Ovary (tissue), 9 donors: Measurements from ENCODE around the gene EIF2B2. TPM values are rescaled to one million over a fixed set of nuclear protein-coding genes. Genes with fewer than 3 reads are reported as not detected.

Source experiments
- DNase-seq, 5 donors: peaks; one replicate each; pipeline ENCODE4 v3.0.0-alpha.2; 2019 to 2020
- H3K27ac ChIP-seq, 2 donors: fragments of 200-600 bp; one replicate each; pipeline versions ENCODE4 v1.5.1 to v1.8.0; 2019 to 2022
- H3K27me3 ChIP-seq: fragments of 200-600 bp; one replicate; pipeline ENCODE4 v1.8.0; 2022
- H3K36me3 ChIP-seq: fragments of 200-600 bp; sonication (generic); one replicate; pipeline ENCODE4 v1.5.1; 2019
- H3K4me1 ChIP-seq: one replicate; pipeline ENCODE4 v1.8.1; 2013; ENCODE audit warnings: mild to moderate bottlenecking, moderate library complexity; ENCODE audit not compliant: insufficient read depth
- H3K4me3 ChIP-seq: fragments of 200-600 bp; sonication (generic); one replicate; pipeline ENCODE4 v1.5.1; 2017
- H3K9me3 ChIP-seq, 2 donors: fragments of 200-600 bp in 1 of 2; sonication (generic) in 1 of 2; one replicate each; pipeline versions ENCODE4 v1.5.1 to v1.8.1; 2013 to 2019; ENCODE audit warnings: mild to moderate bottlenecking in 1 of 2, moderate library complexity in 1 of 2
- CTCF ChIP-seq, 3 donors: fragments of 450-650 bp in 2 of 3; fragments of 200-600 bp in 1 of 3; IDR thresholded peaks; one replicate each; pipeline versions ENCODE4 v1.5.1 to v1.8.0; 2016 to 2022; ENCODE audit warnings: antibody characterized with exemption in 3 of 3, mild to moderate bottlenecking in 1 of 3
- EP300 ChIP-seq: sonication (generic); formaldehyde crosslinking; IDR thresholded peaks from one replicate; pipeline ENCODE4 v1.6.1; 2017; ENCODE audit warnings: antibody characterized with exemption
- POLR2A ChIP-seq: fragments of 450-650 bp; IDR thresholded peaks from one replicate; pipeline ENCODE4 v1.6.1; 2017; ENCODE audit warnings: antibody characterized with exemption, mild to moderate bottlenecking, moderate library complexity
- WGBS, 3 donors: extraction: QIAGEN DNeasy Blood & Tissue Kit in 1 of 3; methylation state at CpG; one replicate each; pipeline versions ENCODE4 v1.1.5 to v1.1.7; 2013 to 2017; 5-methylcytosine and 5-hydroxymethylcytosine counted together
- intact Hi-C, 4 donors: fragments of 100-400 bp; cut with DNase I; formaldehyde crosslinking; loops; one replicate each; pipeline versions ENCODE4 v1.11.0 to v1.15.1; 2022 to 2023
- polyA plus RNA-seq, 2 donors: library from polyadenylated mRNA; stranded (reverse); fragments of 200-250 nt in 1 of 2; fragments of 350-450 nt in 1 of 2; fragmentation: Illumina TruSeq in 1 of 2; extraction: RNeasy Lipid Tissue Mini Kit (QIAGEN cat#74804) in 1 of 2; gene quantifications; one replicate each; pipeline ENCODE4 v1.2.3, GENCODE V29; 2013 to 2014
- total RNA-seq, 7 donors: library from RNA; depleted of rRNA in 2 of 7; stranded (reverse); fragments of >200 nt in 2 of 7; fragmentation: NEBNext Ultra II Directional in 3 of 7; extraction: Animal tissue kit (Norgen Biotek cat#: 25700) in 3 of 7; gene quantifications; one replicate each; pipeline versions ENCODE4 v1.1.0 to v1.2.4, GENCODE V29; 2016 to 2023
- donor health status: DM: no; HTN: no; CAD: no; lungs with moderate emphysema.
- donor health status: DM: no; HTN: no; CAD: no.
- donor health status: Bipolar disorder and iron deficiency.
- donor health status: DM: yes; HTN: yes; CAD: no.
- donor health status: DM: no; HTN: no; CAD: no.
- donor health status: DM: yes; HTN: yes; CAD: no.

EIF2B2 gene
- total and polyA plus RNA-seq, 9 donors: 8.8 to 59.9 (median 30.6) TPM

- TF ChIP-seq EP300: no peak
- TF ChIP-seq POLR2A: no peak
- TF ChIP-seq CTCF (IDR thresholded peaks at IDR 0.05): no peak
- no peaks in the 10 kb centered on the region for H3K9me3 ChIP-seq
- intact Hi-C loops: no loop called here
Observed at GRCh38 chr14:74975059-74975810, 27.5 kb upstream of the EIF2B2 start.

GRCh38 chr14:74976264-74977113 lies 26.2 kb upstream of the EIF2B2 start:
- Histone ChIP-seq H3K9me3 (no peaks in the 10 kb centered on the region), H3K4me3 (no peak overlapping the region), H3K4me1 (peaks cover 6% of the 10 kb centered on the region), H3K36me3 (no peaks in the 10 kb centered on the region), H3K27me3 (no peaks in the 10 kb centered on the region), H3K27ac (no peak overlapping the region)
- TF ChIP-seq EP300: no peak
- no peak for TF ChIP-seq CTCF (IDR thresholded peaks at IDR 0.05)
- TF ChIP-seq POLR2A: no peak
- no peak for DNase-seq
- 81 to 84% (median 81%) methylated on average over 11 of the region's 11 CpGs for whole genome bisulfite sequencing, 3 donors
- intact Hi-C loops: no loop called here

More at GRCh38 chr14:74975059-74975810, 27.5 kb upstream of the EIF2B2 start:
- Histone ChIP-seq H3K27me3 (no peaks in the 10 kb centered on the region), H3K27ac (no peak overlapping the region), H3K36me3 (no peaks in the 10 kb centered on the region), H3K4me1 (peaks cover 3% of the 10 kb centered on the region), H3K4me3 (no peak overlapping the region)
- 37 to 41% (median 40%) methylated on average over 12 of the region's 12 CpGs for WGBS, 3 donors
- DNase-seq: peak; percentile 51 to 85 (median 76)

- Histone ChIP-seq H3K4me3 (no peak overlapping the region), H3K36me3 (no peaks in the 10 kb centered on the region), H3K27me3 (no peaks in the 10 kb centered on the region), H3K9me3 (no peaks in the 10 kb centered on the region), H3K27ac (no peak overlapping the region), H3K4me1 (peaks cover 6% of the 10 kb centered on the region)
- TF ChIP-seq EP300 (no peak), POLR2A (no peak), CTCF (IDR thresholded peaks at IDR 0.05) (no peak)
- intact Hi-C loops: no loop called here
- DNase-seq: no peak
- 84 to 85% (median 85%) methylated on average over 12 of the region's 12 CpGs for WGBS, 3 donors
Observed at GRCh38 chr14:74977164-74977900, 25.4 kb upstream of the EIF2B2 start.

GRCh38 chr14:74977901-74978385 lies 24.8 kb upstream of the EIF2B2 start:
- WGBS, 3 donors: 55 to 71% (median 56%) methylated on average over 6 of the region's 6 CpGs
- H3K36me3 ChIP-seq: no peaks in the 10 kb centered on the region
- intact Hi-C loops: no loop called here
- H3K27ac ChIP-seq: no peak overlapping the region
- peaks cover 6% of the 10 kb centered on the region for H3K4me1 ChIP-seq
- no peak overlapping the region for H3K4me3 ChIP-seq
- DNase-seq: no peak
- no peak for TF ChIP-seq CTCF (IDR thresholded peaks at IDR 0.05)
- TF ChIP-seq POLR2A: no peak
- TF ChIP-seq EP300: no peak
- H3K9me3 ChIP-seq: no peaks in the 10 kb centered on the region
- H3K27me3 ChIP-seq: no peaks in the 10 kb centered on the region
